HG03097 (cell line): ENCODE results near the gene ADGRA3.

ENCODE experiments used
- ATAC-seq: cut with Tn5 transposase; IDR thresholded peaks from one replicate; pipeline ENCODE4 v1.9.1; 2021; ENCODE audit not compliant: unreplicated experiment, low FRiP score

The ADGRA3 gene

GRCh38 chr4:22454216-22454838 lies 61.5 kb downstream of the ADGRA3 start:
- no peak for ATAC-seq

GRCh38 chr4:22444813-22445212 lies 71.1 kb downstream of the ADGRA3 start:
- ATAC-seq: no peak

GRCh38 chr4:22442956-22443355 lies 72.9 kb downstream of the ADGRA3 start:
- ATAC-seq: no peak

- ATAC-seq: no peak
These were observed 74.9 kb downstream of the ADGRA3 start for GRCh38 chr4:22440999-22441398.

- no peak for ATAC-seq
These were observed 75.9 kb downstream of the ADGRA3 start for GRCh38 chr4:22439947-22440346.

GRCh38 chr4:22435652-22436051 lies 80.2 kb downstream of the ADGRA3 start:
- ATAC-seq: no peak

- no peak for ATAC-seq
These were observed 81.0 kb downstream of the ADGRA3 start for GRCh38 chr4:22434895-22435294.

- ATAC-seq: no peak
These were observed 85.2 kb downstream of the ADGRA3 start for GRCh38 chr4:22430626-22431025.

GRCh38 chr4:22428441-22428840 lies 87.4 kb downstream of the ADGRA3 start:
- ATAC-seq: no peak

- ATAC-seq: no peak
These were observed 88.2 kb downstream of the ADGRA3 start for GRCh38 chr4:22427675-22428074.

- ATAC-seq: no peak
These were observed 95.6 kb downstream of the ADGRA3 start for GRCh38 chr4:22420291-22420690.

GRCh38 chr4:22417408-22417807 lies 98.5 kb downstream of the ADGRA3 start:
- no peak for ATAC-seq

GRCh38 chr4:22416403-22416802 lies 99.5 kb downstream of the ADGRA3 start:
- ATAC-seq: no peak

GRCh38 chr4:22414833-22415232 lies 101.0 kb downstream of the ADGRA3 start:
- no peak for ATAC-seq

GRCh38 chr4:22413471-22413870 lies 102.4 kb downstream of the ADGRA3 start:
- no peak for ATAC-seq

- ATAC-seq: no peak
These were observed 103.9 kb downstream of the ADGRA3 start for GRCh38 chr4:22412013-22412412.

- ATAC-seq: no peak
These were observed 105.1 kb downstream of the ADGRA3 start for GRCh38 chr4:22410645-22411247.

- no peak for ATAC-seq
These were observed 107.4 kb downstream of the ADGRA3 start for GRCh38 chr4:22408474-22408873.

GRCh38 chr4:22407361-22407760 lies 108.5 kb downstream of the ADGRA3 start:
- ATAC-seq: no peak

GRCh38 chr4:22398671-22399070 lies 117.2 kb downstream of the ADGRA3 start:
- no peak for ATAC-seq

GRCh38 chr4:22391551-22391950 lies 124.3 kb downstream of the ADGRA3 start:
- ATAC-seq: no peak

- ATAC-seq: no peak
These were observed 126.5 kb downstream of the ADGRA3 start for GRCh38 chr4:22389240-22389870.
